GM23338 (cell line): ENCODE data around the gene PLEKHG4B. TPM values are rescaled to one million over a fixed set of nuclear protein-coding genes. Genes with fewer than 3 reads are reported as not detected.

Source experiments
- ATAC-seq: fragments of 200-7000 bp; cut with Tn5 transposase; 3 replicates; pipeline ENCODE4 v1.9.1; 2020
- DNase-seq: peaks from one replicate; pipeline ENCODE4 v3.0.0-alpha.2; 2015; ENCODE audit warnings: low spot score
- H2AFZ ChIP-seq: fragments of 200-600 bp; sonication (generic); 2 replicates; pipeline ENCODE4 v1.8.0; 2016; ENCODE audit warnings: antibody characterized with exemption, mild to moderate bottlenecking, moderate library complexity
- H3F3A ChIP-seq: fragments of 200-600 bp; sonication (generic); replicated peaks from 2 replicates; pipeline ENCODE4 v1.8.0; 2017; ENCODE audit warnings: antibody characterized with exemption, mixed run types, low read depth
- H3K27ac ChIP-seq: fragments of 200-600 bp; sonication (generic); 2 replicates; pipeline ENCODE4 v1.6.1; 2016; ENCODE audit warnings: low read depth
- H3K27me3 ChIP-seq: fragments of 200-600 bp; sonication (generic); 2 replicates; pipeline ENCODE4 v1.8.0; 2016; ENCODE audit warnings: mild to moderate bottlenecking, mixed run types, moderate library complexity; ENCODE audit not compliant: insufficient read depth
- H3K36me3 ChIP-seq: fragments of 200-600 bp; sonication (generic); 2 replicates; pipeline ENCODE4 v1.8.0; 2016; ENCODE audit warnings: mild to moderate bottlenecking; ENCODE audit not compliant: insufficient read depth
- H3K4me1 ChIP-seq: fragments of 200-600 bp; sonication (generic); 2 replicates; pipeline ENCODE4 v1.8.0; 2016; ENCODE audit warnings: mild to moderate bottlenecking, moderate library complexity; ENCODE audit not compliant: insufficient read depth
- H3K4me2 ChIP-seq: fragments of 200-600 bp; sonication (generic); 2 replicates; pipeline ENCODE4 v1.7.1; 2017; ENCODE audit warnings: mixed run types
- H3K4me3 ChIP-seq: fragments of 200-600 bp; sonication (generic); 2 replicates; pipeline ENCODE4 v1.6.1; 2016; ENCODE audit warnings: mixed run types
- H3K79me2 ChIP-seq: fragments of 200-600 bp; sonication (generic); replicated peaks from 2 replicates; pipeline ENCODE4 v1.8.0; 2017; ENCODE audit warnings: mild to moderate bottlenecking; ENCODE audit not compliant: insufficient read depth
- H3K9me2 ChIP-seq: fragments of 200-600 bp; sonication (generic); 2 replicates; pipeline ENCODE4 v1.8.0; 2017; ENCODE audit not compliant: insufficient read depth
- H4K20me1 ChIP-seq: fragments of 200-600 bp; sonication (generic); replicated peaks from 2 replicates; pipeline ENCODE4 v1.8.0; 2017; ENCODE audit warnings: mild to moderate bottlenecking; ENCODE audit not compliant: insufficient read depth
- H3K27ac Mint-ChIP-seq: 2 replicates; pipeline ENCODE4 v1.8.0; 2020; ENCODE audit warnings: inconsistent platforms, mild to moderate bottlenecking, moderate library complexity, mixed read lengths
- H3K27me3 Mint-ChIP-seq: 3 replicates; pipeline ENCODE4 v1.8.0; 2022; ENCODE audit warnings: low read depth, mild to moderate bottlenecking, moderate library complexity, mixed read lengths, inconsistent platforms; ENCODE audit not compliant: insufficient read depth, poor library complexity
- H3K36me3 Mint-ChIP-seq: 3 replicates; pipeline ENCODE4 v1.8.0; 2021; ENCODE audit warnings: low read depth, mild to moderate bottlenecking, inconsistent platforms, moderate library complexity, mixed read lengths
- H3K4me1 Mint-ChIP-seq: 3 replicates; pipeline ENCODE4 v1.8.0; 2020; ENCODE audit warnings: mild to moderate bottlenecking, inconsistent platforms, mixed read lengths
- H3K4me3 Mint-ChIP-seq: 3 replicates; pipeline ENCODE4 v1.8.0; 2021; ENCODE audit warnings: moderate library complexity, mild to moderate bottlenecking, inconsistent platforms, mixed read lengths
- H3K9me3 Mint-ChIP-seq: 3 replicates; pipeline ENCODE4 v1.8.0; 2020; ENCODE audit warnings: moderate library complexity, mild to moderate bottlenecking, inconsistent platforms, mixed read lengths
- CREB1 ChIP-seq: fragments of 250-450 bp; sonication (Bioruptor Pico); IDR thresholded peaks from 2 replicates; pipeline ENCODE4 v1.5.0; 2020; ENCODE audit warnings: low read depth, mild to moderate bottlenecking, moderate library complexity
- CTCF ChIP-seq, 2 experiments: fragments of 200-600 bp in 1 of 2; sonication (generic) in 1 of 2; conservative IDR thresholded peaks; 2 replicates each; pipeline versions ENCODE4 v1.5.1 to v1.6.1; 2016 to 2017; ENCODE audit warnings: antibody characterized with exemption in 2 of 2, low read depth in 2 of 2, mild to moderate bottlenecking in 2 of 2, moderate library complexity in 1 of 2
- ETS1 ChIP-seq: IDR thresholded peaks from 2 replicates; pipeline ENCODE4 v1.6.1; 2016; ENCODE audit warnings: antibody characterized with exemption
- EZH2phosphoT487 ChIP-seq: fragments of 200-600 bp; sonication (generic); IDR thresholded peaks from one replicate; pipeline ENCODE4 v1.8.1; 2018; ENCODE audit warnings: antibody characterized with exemption; ENCODE audit not compliant: unreplicated experiment
- JUNB ChIP-seq: IDR thresholded peaks from one replicate; pipeline ENCODE4 v1.6.1; 2016; ENCODE audit warnings: antibody characterized with exemption; ENCODE audit not compliant: unreplicated experiment
- NANOG ChIP-seq: IDR thresholded peaks from 2 replicates; pipeline ENCODE4 v1.6.1; 2016; ENCODE audit warnings: antibody characterized with exemption, borderline replicate concordance
- POLR2AphosphoS5 ChIP-seq: IDR thresholded peaks from 2 replicates; pipeline ENCODE4 v1.6.1; 2016; ENCODE audit warnings: antibody characterized with exemption, low read depth
- REST ChIP-seq: IDR thresholded peaks from one replicate; pipeline ENCODE4 v1.6.1; 2018; ENCODE audit warnings: antibody characterized with exemption; ENCODE audit not compliant: unreplicated experiment
- STAT1 ChIP-seq: IDR thresholded peaks from one replicate; pipeline ENCODE4 v1.6.1; 2016; ENCODE audit warnings: antibody characterized with exemption; ENCODE audit not compliant: unreplicated experiment
- ZNF114 ChIP-seq: fragments of 250-450 bp; sonication (Bioruptor Pico); IDR thresholded peaks from 2 replicates; pipeline ENCODE4 v1.5.0; 2020; ENCODE audit warnings: mild to moderate bottlenecking, moderate library complexity
- ZNF331 ChIP-seq: fragments of 250-450 bp; sonication (Bioruptor Pico); IDR thresholded peaks from 2 replicates; pipeline ENCODE4 v1.5.0; 2020; ENCODE audit warnings: low read depth, mild to moderate bottlenecking, moderate library complexity
- ZNF462 ChIP-seq: fragments of 250-450 bp; sonication (Bioruptor Pico); IDR thresholded peaks from 2 replicates; pipeline ENCODE4 v1.5.0; 2020; ENCODE audit warnings: mild to moderate bottlenecking, moderate library complexity
- polyA plus RNA-seq: library from polyadenylated mRNA; unstranded; fragments of >200 nt; fragmentation: Nextera tagmentation; extraction: Ambion mirVana; gene quantifications from 2 replicates; pipeline ENCODE4 v1.2.1, GENCODE V29; 2016
- total RNA-seq: library from RNA; depleted of rRNA; stranded (reverse); fragments of >200 nt; shearing (Covaris generic); gene quantifications from 2 replicates; pipeline ENCODE4 v1.2.3, GENCODE V29; 2014

PLEKHG4B gene
- total and polyA plus RNA-seq, 2 experiments from 2014 or later: 33.5 to 54.8 TPM

GRCh38 chr5:96976-97660 is 5.2 kb downstream of the PLEKHG4B start:
- H3K36me3 ChIP-seq: no peaks in the 10 kb centered on the region
- Mint-ChIP-seq H3K9me3 (no peaks in the 10 kb centered on the region), H3K36me3 (peaks cover 29% of the 10 kb centered on the region), H3K4me3 (no peak overlapping the region), H3K27ac (no peak overlapping the region), H3K4me1 (peaks cover 62% of the 10 kb centered on the region), H3K27me3 (no peaks in the 10 kb centered on the region)
- H3F3A ChIP-seq: no peaks in the 10 kb centered on the region
- no peak overlapping the region for H2AFZ ChIP-seq
- no peak for TF ChIP-seq REST
- no peak for TF ChIP-seq JUNB
- TF ChIP-seq ETS1: no peak
- no peak for TF ChIP-seq ZNF114
- TF ChIP-seq ZNF331 (CRISPR knock-in tag): no peak
- no peak for TF ChIP-seq CTCF (conservative IDR thresholded peaks at IDR 0.05; ENCODE audit: low read depth in 2 of 2)
- TF ChIP-seq POLR2AphosphoS5: no peak
- TF ChIP-seq EZH2phosphoT487: no peak
- no peak for TF ChIP-seq CREB1 (CRISPR knock-in tag)
- TF ChIP-seq NANOG: no peak
- no peak for TF ChIP-seq STAT1
- TF ChIP-seq ZNF462 (CRISPR knock-in tag): no peak
- DNase-seq (no peak), ATAC-seq (no peak)
- H3K4me2 ChIP-seq: no peak overlapping the region
- H3K27ac ChIP-seq: no peak overlapping the region
- H3K9me2 ChIP-seq: no peaks in the 10 kb centered on the region
- H3K79me2 ChIP-seq: peaks cover 66% of the 10 kb centered on the region
- peaks cover 17% of the 10 kb centered on the region for H4K20me1 ChIP-seq
- H3K4me3 ChIP-seq: no peak overlapping the region
- H3K4me1 ChIP-seq: peaks cover 30% of the 10 kb centered on the region
- H3K27me3 ChIP-seq: no peaks in the 10 kb centered on the region
